Liver (tissue), 9 donors: ENCODE measurements around the gene ABT1. TPM values are rescaled to one million over a fixed set of nuclear protein-coding genes. Genes with fewer than 3 reads are reported as not detected.

Experiments used
- DNase-seq: peaks from one replicate; pipeline ENCODE4 v3.0.0-alpha.2; 2017; ENCODE audit warnings: low spot score
- H3K27ac ChIP-seq, 2 donors: one replicate each; pipeline ENCODE4 v1.7.0; 2013; ENCODE audit warnings: inconsistent platforms in 2 of 2, low read length in 2 of 2, control low read depth in 1 of 2, low read depth in 1 of 2, mild to moderate bottlenecking in 1 of 2
- H3K27me3 ChIP-seq, 4 donors: one replicate each; pipeline versions ENCODE4 v1.6.1 to v1.7.0; 2013; ENCODE audit warnings: low read length in 3 of 4, inconsistent platforms in 1 of 4, mild to moderate bottlenecking in 1 of 4, moderate library complexity in 1 of 4; ENCODE audit not compliant: control insufficient read depth in 4 of 4, insufficient read depth in 4 of 4
- H3K36me3 ChIP-seq, 4 donors: one replicate each; pipeline versions ENCODE4 v1.6.1 to v1.7.0; 2013; ENCODE audit warnings: low read length in 3 of 4, mild to moderate bottlenecking in 3 of 4, low read depth in 1 of 4, moderate library complexity in 1 of 4; ENCODE audit not compliant: control insufficient read depth in 4 of 4, insufficient read depth in 3 of 4
- H3K4me1 ChIP-seq, 4 donors: one replicate each; pipeline versions ENCODE4 v1.6.1 to v1.7.0; 2013; ENCODE audit warnings: low read length in 3 of 4, mild to moderate bottlenecking in 3 of 4, moderate library complexity in 1 of 4; ENCODE audit not compliant: control insufficient read depth in 4 of 4, insufficient read depth in 4 of 4
- H3K4me3 ChIP-seq, 3 donors: one replicate each; pipeline versions ENCODE4 v1.6.1 to v1.7.0; 2013; ENCODE audit warnings: low read length in 3 of 3, control low read depth in 1 of 3, low read depth in 1 of 3, mild to moderate bottlenecking in 1 of 3
- H3K9ac ChIP-seq, 2 donors: one replicate each; pipeline ENCODE4 v1.7.0; 2013; ENCODE audit warnings: low read length in 2 of 2, mild to moderate bottlenecking in 2 of 2, moderate library complexity in 2 of 2, control low read depth in 1 of 2, low read depth in 1 of 2
- H3K9me3 ChIP-seq, 4 donors: one replicate each; pipeline versions ENCODE4 v1.6.1 to v1.7.0; 2013; ENCODE audit warnings: low read length in 3 of 4; ENCODE audit not compliant: control insufficient read depth in 4 of 4
- EGR1 ChIP-seq, 2 donors: IDR thresholded peaks; 2 replicates each; pipeline ENCODE4 v1.6.1; 2016 to 2018; ENCODE audit warnings: antibody characterized with exemption in 2 of 2, low read depth in 2 of 2
- FOXA1 ChIP-seq: IDR thresholded peaks from 2 replicates; pipeline ENCODE4 v1.6.1; 2016; ENCODE audit warnings: antibody characterized with exemption
- FOXA2 ChIP-seq: IDR thresholded peaks from 2 replicates; pipeline ENCODE4 v1.6.1; 2016; ENCODE audit warnings: antibody characterized with exemption
- GABPA ChIP-seq, 2 donors: IDR thresholded peaks in 1 of 2; conservative IDR thresholded peaks in 1 of 2; 2 replicates each; pipeline ENCODE4 v1.6.1; 2016; ENCODE audit warnings: antibody characterized with exemption in 2 of 2, mild to moderate bottlenecking in 1 of 2, moderate library complexity in 1 of 2
- HNF4A ChIP-seq, 2 donors: conservative IDR thresholded peaks; 2 replicates each; pipeline ENCODE4 v1.6.1; 2016; ENCODE audit warnings: antibody characterized with exemption in 2 of 2, mild to moderate bottlenecking in 2 of 2
- HNF4G ChIP-seq: IDR thresholded peaks from 2 replicates; pipeline ENCODE4 v1.6.1; 2016; ENCODE audit warnings: antibody characterized with exemption
- JUND ChIP-seq, 2 donors: IDR thresholded peaks; 2 replicates each; pipeline ENCODE4 v1.6.1; 2016; ENCODE audit warnings: antibody characterized with exemption in 2 of 2
- NR2F2 ChIP-seq: IDR thresholded peaks from 2 replicates; pipeline ENCODE4 v1.6.1; 2016; ENCODE audit warnings: antibody characterized with exemption
- RAD21 ChIP-seq, 2 donors: IDR thresholded peaks; 2 replicates each; pipeline ENCODE4 v1.6.1; 2016; ENCODE audit warnings: antibody characterized with exemption in 2 of 2, mild to moderate bottlenecking in 2 of 2
- RXRA ChIP-seq, 2 donors: IDR thresholded peaks; 2 replicates each; pipeline ENCODE4 v1.6.1; 2017 to 2018; ENCODE audit warnings: antibody characterized with exemption in 2 of 2, mild to moderate bottlenecking in 1 of 2
- SP1 ChIP-seq: IDR thresholded peaks from 2 replicates; pipeline ENCODE4 v1.6.1; 2018; ENCODE audit warnings: antibody characterized with exemption, mild to moderate bottlenecking
- TAF1 ChIP-seq: conservative IDR thresholded peaks from 2 replicates; pipeline ENCODE4 v1.6.1; 2016; ENCODE audit warnings: antibody characterized with exemption, mild to moderate bottlenecking
- YY1 ChIP-seq: IDR thresholded peaks from 2 replicates; pipeline ENCODE4 v1.6.1; 2016; ENCODE audit warnings: antibody characterized with exemption, mild to moderate bottlenecking
- WGBS: extraction: QIAGEN DNeasy Blood & Tissue Kit; methylation state at CpG from one replicate; pipeline ENCODE4 v1.1.7; 2013; 5-methylcytosine and 5-hydroxymethylcytosine counted together
- polyA plus RNA-seq, 2 donors: library from polyadenylated mRNA; stranded (reverse) in 1 of 2; unstranded in 1 of 2; fragments of 200-250 nt in 1 of 2; fragments of >200 nt in 1 of 2; fragmentation: Nextera tagmentation in 1 of 2; extraction: Ambion mirVana in 1 of 2; gene quantifications; one replicate each; pipeline versions ENCODE4 v1.2.1 to v1.2.3, GENCODE V29; 2013 to 2015
- total RNA-seq, 2 donors: library from RNA; depleted of rRNA; stranded (reverse); fragments of >200 nt; gene quantifications; one replicate each; pipeline ENCODE4 v1.2.3, GENCODE V29; 2014
- TF ChIP-seq, protein P1 (sequence below): IDR thresholded peaks from 2 replicates; pipeline ENCODE4 v1.6.1; 2016; ENCODE audit warnings: antibody characterized with exemption
- TF ChIP-seq, protein P2 (sequence below): IDR thresholded peaks from 2 replicates; pipeline ENCODE4 v1.6.1; 2016; ENCODE audit warnings: antibody characterized with exemption
- TF ChIP-seq, protein P3 (sequence below): IDR thresholded peaks from 2 replicates; pipeline ENCODE4 v1.6.1; 2016; ENCODE audit warnings: antibody characterized with exemption, mild to moderate bottlenecking
- TF ChIP-seq, protein P4 (sequence below): fragments of 150-350 bp; IDR thresholded peaks from 2 replicates; pipeline ENCODE4 v1.5.1; 2017; ENCODE audit warnings: improper control_type of control experiment, low read depth, low read length; ENCODE audit not compliant: missing input control
- TF ChIP-seq, protein P5 (sequence below): IDR thresholded peaks from 2 replicates; pipeline ENCODE4 v1.6.1; 2016; ENCODE audit warnings: antibody characterized with exemption
- donor health status: healthy.
- donor health status: healthy.
- donor health status: healthy.
- donor health status: healthy.
- donor health status: healthy.

ABT1 gene
- total and polyA plus RNA-seq, 4 donors: 8.3 to 13.0 (median 10.0) TPM

DNA sequence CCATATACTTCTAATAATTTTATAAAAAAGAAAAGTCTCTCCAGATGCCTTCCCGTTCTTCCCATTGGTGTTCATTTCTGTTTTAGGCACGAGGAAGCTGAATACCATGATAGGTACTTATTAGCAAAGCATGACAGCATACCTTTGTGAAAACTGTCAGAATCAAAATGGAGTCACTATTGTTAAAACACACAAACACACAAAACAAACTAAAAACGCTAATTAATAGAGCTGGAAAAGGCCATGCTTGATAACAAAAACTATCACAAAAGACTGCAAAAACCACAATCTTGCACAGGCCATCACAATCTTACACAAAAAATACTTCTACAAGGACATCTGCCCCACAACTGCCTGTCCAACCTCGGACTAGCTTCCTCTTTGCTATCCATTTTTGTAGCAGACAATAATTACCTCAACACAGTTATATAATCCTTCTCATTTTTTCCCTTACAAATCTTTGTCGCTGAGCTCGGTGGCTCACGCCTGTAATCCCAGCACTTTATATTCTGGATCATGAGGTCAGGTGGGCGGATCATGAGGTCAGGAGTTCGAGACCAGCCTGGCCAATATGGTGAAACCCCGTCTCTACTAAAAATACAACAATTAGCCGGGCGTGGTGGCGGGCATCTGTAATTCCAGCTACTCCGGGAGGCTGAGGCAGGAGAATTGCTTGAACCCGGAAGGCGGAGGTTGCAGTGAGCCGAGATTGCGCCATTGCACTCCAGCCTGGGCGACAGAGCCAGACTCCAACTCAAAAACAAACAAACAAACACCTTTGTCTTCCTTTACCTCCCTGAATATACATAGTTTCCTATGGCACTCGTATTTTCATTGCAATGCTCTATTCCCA, 3.2 kb upstream of the ABT1 start:
- peaks cover 5 to 21% (median 13%) of the 10 kb centered on the region in 4 donors for H3K4me1 ChIP-seq
- no peak overlapping the region for H3K4me3 ChIP-seq
- H3K9ac ChIP-seq: no peak overlapping the region
- no peak overlapping the region for H3K27ac ChIP-seq
- no peaks in the 10 kb centered on the region for H3K9me3 ChIP-seq
- WGBS: 44% methylated on average over 20 of the region's 20 CpGs
- H3K36me3 ChIP-seq: peaks cover 1 to 4% (median 3%) of the 10 kb centered on the region in 4 donors
- TF ChIP-seq, protein P1, sequence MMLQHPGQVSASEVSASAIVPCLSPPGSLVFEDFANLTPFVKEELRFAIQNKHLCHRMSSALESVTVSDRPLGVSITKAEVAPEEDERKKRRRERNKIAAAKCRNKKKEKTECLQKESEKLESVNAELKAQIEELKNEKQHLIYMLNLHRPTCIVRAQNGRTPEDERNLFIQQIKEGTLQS: no peak
- TF ChIP-seq, protein P2, sequence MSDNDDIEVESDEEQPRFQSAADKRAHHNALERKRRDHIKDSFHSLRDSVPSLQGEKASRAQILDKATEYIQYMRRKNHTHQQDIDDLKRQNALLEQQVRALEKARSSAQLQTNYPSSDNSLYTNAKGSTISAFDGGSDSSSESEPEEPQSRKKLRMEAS: no peak
- TF ChIP-seq FOXA2 (no peak), EGR1 (IDR thresholded peaks at IDR 0.05; ENCODE audit: low read depth in 2 of 2) (no peak), YY1 (no peak), HNF4G (no peak), HNF4A (conservative IDR thresholded peaks at IDR 0.05) (no peak), GABPA (IDR thresholded peaks at IDR 0.05 in 1 of 2, conservative IDR thresholded peaks at IDR 0.05 in 1 of 2) (no peak), JUND (IDR thresholded peaks at IDR 0.05) (no peak), SP1 (no peak), RXRA (IDR thresholded peaks at IDR 0.05) (no peak), TAF1 (no peak), FOXA1 (no peak), NR2F2 (no peak), RAD21 (IDR thresholded peaks at IDR 0.05) (no peak)
- TF ChIP-seq, protein P3, sequence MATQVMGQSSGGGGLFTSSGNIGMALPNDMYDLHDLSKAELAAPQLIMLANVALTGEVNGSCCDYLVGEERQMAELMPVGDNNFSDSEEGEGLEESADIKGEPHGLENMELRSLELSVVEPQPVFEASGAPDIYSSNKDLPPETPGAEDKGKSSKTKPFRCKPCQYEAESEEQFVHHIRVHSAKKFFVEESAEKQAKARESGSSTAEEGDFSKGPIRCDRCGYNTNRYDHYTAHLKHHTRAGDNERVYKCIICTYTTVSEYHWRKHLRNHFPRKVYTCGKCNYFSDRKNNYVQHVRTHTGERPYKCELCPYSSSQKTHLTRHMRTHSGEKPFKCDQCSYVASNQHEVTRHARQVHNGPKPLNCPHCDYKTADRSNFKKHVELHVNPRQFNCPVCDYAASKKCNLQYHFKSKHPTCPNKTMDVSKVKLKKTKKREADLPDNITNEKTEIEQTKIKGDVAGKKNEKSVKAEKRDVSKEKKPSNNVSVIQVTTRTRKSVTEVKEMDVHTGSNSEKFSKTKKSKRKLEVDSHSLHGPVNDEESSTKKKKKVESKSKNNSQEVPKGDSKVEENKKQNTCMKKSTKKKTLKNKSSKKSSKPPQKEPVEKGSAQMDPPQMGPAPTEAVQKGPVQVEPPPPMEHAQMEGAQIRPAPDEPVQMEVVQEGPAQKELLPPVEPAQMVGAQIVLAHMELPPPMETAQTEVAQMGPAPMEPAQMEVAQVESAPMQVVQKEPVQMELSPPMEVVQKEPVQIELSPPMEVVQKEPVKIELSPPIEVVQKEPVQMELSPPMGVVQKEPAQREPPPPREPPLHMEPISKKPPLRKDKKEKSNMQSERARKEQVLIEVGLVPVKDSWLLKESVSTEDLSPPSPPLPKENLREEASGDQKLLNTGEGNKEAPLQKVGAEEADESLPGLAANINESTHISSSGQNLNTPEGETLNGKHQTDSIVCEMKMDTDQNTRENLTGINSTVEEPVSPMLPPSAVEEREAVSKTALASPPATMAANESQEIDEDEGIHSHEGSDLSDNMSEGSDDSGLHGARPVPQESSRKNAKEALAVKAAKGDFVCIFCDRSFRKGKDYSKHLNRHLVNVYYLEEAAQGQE: no peak
- TF ChIP-seq, protein P4, sequence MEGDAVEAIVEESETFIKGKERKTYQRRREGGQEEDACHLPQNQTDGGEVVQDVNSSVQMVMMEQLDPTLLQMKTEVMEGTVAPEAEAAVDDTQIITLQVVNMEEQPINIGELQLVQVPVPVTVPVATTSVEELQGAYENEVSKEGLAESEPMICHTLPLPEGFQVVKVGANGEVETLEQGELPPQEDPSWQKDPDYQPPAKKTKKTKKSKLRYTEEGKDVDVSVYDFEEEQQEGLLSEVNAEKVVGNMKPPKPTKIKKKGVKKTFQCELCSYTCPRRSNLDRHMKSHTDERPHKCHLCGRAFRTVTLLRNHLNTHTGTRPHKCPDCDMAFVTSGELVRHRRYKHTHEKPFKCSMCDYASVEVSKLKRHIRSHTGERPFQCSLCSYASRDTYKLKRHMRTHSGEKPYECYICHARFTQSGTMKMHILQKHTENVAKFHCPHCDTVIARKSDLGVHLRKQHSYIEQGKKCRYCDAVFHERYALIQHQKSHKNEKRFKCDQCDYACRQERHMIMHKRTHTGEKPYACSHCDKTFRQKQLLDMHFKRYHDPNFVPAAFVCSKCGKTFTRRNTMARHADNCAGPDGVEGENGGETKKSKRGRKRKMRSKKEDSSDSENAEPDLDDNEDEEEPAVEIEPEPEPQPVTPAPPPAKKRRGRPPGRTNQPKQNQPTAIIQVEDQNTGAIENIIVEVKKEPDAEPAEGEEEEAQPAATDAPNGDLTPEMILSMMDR: no peak
- TF ChIP-seq, protein P5, sequence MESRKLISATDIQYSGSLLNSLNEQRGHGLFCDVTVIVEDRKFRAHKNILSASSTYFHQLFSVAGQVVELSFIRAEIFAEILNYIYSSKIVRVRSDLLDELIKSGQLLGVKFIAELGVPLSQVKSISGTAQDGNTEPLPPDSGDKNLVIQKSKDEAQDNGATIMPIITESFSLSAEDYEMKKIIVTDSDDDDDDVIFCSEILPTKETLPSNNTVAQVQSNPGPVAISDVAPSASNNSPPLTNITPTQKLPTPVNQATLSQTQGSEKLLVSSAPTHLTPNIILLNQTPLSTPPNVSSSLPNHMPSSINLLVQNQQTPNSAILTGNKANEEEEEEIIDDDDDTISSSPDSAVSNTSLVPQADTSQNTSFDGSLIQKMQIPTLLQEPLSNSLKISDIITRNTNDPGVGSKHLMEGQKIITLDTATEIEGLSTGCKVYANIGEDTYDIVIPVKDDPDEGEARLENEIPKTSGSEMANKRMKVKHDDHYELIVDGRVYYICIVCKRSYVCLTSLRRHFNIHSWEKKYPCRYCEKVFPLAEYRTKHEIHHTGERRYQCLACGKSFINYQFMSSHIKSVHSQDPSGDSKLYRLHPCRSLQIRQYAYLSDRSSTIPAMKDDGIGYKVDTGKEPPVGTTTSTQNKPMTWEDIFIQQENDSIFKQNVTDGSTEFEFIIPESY: no peak
- no peak for DNase-seq
- peaks cover 0 to 10% (median 4%) of the 10 kb centered on the region in 4 donors for H3K27me3 ChIP-seq
